ENCODE data around the gene RERE.

RERE gene

GRCh38 chr1:8810987-8811386 lies 6.5 kb downstream of the RERE start:
- CTCF ChIA-PET, result interaction anchor here (0.6 to 1.9 kb wide), 4 partner anchors 19 to 84 kb away, joined by 3 to 8 read pairs (median 6); no protein-coding TSS in a partner anchor
- H3K36me3 ChIP-seq (ENCODE audit: control insufficient read depth in 2 of 2, insufficient read depth in 1 of 2, low read length in 2 of 2), result no peaks in the 10 kb centered on the region; a peak in 1 of 3 replicates
- no peak overlapping the region for H3K27ac ChIP-seq (ENCODE audit: extremely low read depth, low read depth, low read length)
- H3K4me1 ChIP-seq (ENCODE audit: control insufficient read depth, insufficient read depth, low read length), result peaks cover 13% of the 10 kb centered on the region
- POLR2A ChIA-PET, result interaction anchor here (1.2 kb wide), 1 partner anchor 26 kb away, joined by 3 read pairs; no protein-coding TSS in a partner anchor
- H3K4me3 ChIP-seq (ENCODE audit: low read depth, low read length), result no peak overlapping the region
- H3K9me3 ChIP-seq (ENCODE audit: control insufficient read depth, insufficient read depth, low read depth, low read length), result no peaks in the 10 kb centered on the region
- TF ChIP-seq SCRT1 (tag by site-specific recombination; IDR thresholded peaks at IDR 0.05; ENCODE audit: borderline replicate concordance) (no peak), ZNF585B (tag by site-specific recombination; IDR thresholded peaks at IDR 0.05) (no peak), ZNF664 (tag by site-specific recombination; IDR thresholded peaks at IDR 0.05) (no peak), ZNF18 (tag by site-specific recombination; IDR thresholded peaks at IDR 0.05) (peak; percentile 75), ZNF266 (tag by site-specific recombination; IDR thresholded peaks at IDR 0.05; ENCODE audit: low read depth) (no peak), EGR2 (tag by site-specific recombination; IDR thresholded peaks at IDR 0.05; ENCODE audit: low read depth) (0 out of 2 replicates have a peak, but pooled peaks have one; percentile 8), ZNF362 (tag by site-specific recombination; IDR thresholded peaks at IDR 0.05) (no peak), GLI4 (tag by site-specific recombination; IDR thresholded peaks at IDR 0.05) (no peak), ZNF624 (tag by site-specific recombination; IDR thresholded peaks at IDR 0.05) (no peak), ZFP41 (tag by site-specific recombination; IDR thresholded peaks at IDR 0.05; ENCODE audit: borderline replicate concordance) (no peak), ZNF350 (tag by site-specific recombination; IDR thresholded peaks at IDR 0.05) (no peak)

- no peak overlapping the region for H3K4me3 ChIP-seq (ENCODE audit: low read depth, low read length)
- H3K9me3 ChIP-seq (ENCODE audit: control insufficient read depth, insufficient read depth, low read depth, low read length), result no peaks in the 10 kb centered on the region
- H3K4me1 ChIP-seq (ENCODE audit: control insufficient read depth, insufficient read depth, low read length), result peaks cover 4% of the 10 kb centered on the region
- ChIA-PET POLR2A (no interaction called here), CTCF (interaction anchor here (0.8 kb wide), 1 partner anchor 40 kb away, joined by 3 read pairs; no protein-coding TSS in a partner anchor)
- H3K36me3 ChIP-seq (ENCODE audit: control insufficient read depth in 2 of 2, insufficient read depth in 1 of 2, low read length in 2 of 2), result no peaks in the 10 kb centered on the region; a peak in 1 of 3 replicates
- no peak overlapping the region for H3K27ac ChIP-seq (ENCODE audit: extremely low read depth, low read depth, low read length)
- TF ChIP-seq ZBTB6 (tag by site-specific recombination; IDR thresholded peaks at IDR 0.05) (no peak), WT1 (tag by site-specific recombination; IDR thresholded peaks at IDR 0.05) (no peak), KLF8 (tag by site-specific recombination; IDR thresholded peaks at IDR 0.05) (no peak), BCL11B (tag by site-specific recombination; IDR thresholded peaks at IDR 0.05; ENCODE audit: low read depth) (no peak), ZBTB20 (tag by site-specific recombination; IDR thresholded peaks at IDR 0.05) (no peak), TRIM28 (IDR thresholded peaks at IDR 0.05; ENCODE audit: borderline replicate concordance, low read length) (no peak), ZNF16 (tag by site-specific recombination; IDR thresholded peaks at IDR 0.05; ENCODE audit: low read depth) (no peak), TSHZ1 (tag by site-specific recombination; IDR thresholded peaks at IDR 0.05; ENCODE audit: borderline replicate concordance) (no peak), ZNF623 (tag by site-specific recombination; IDR thresholded peaks at IDR 0.05) (no peak), ZSCAN18 (tag by site-specific recombination; IDR thresholded peaks at IDR 0.05) (no peak), EGR2 (tag by site-specific recombination; IDR thresholded peaks at IDR 0.05; ENCODE audit: low read depth) (no peak), ZNF792 (tag by site-specific recombination; IDR thresholded peaks at IDR 0.05) (no peak), SETDB1 (IDR thresholded peaks at IDR 0.05; ENCODE audit: insufficient read length, low read length) (no peak), ZSCAN4 (tag by site-specific recombination; IDR thresholded peaks at IDR 0.05) (no peak), ZNF146 (tag by site-specific recombination; IDR thresholded peaks at IDR 0.05) (no peak)
Observed at GRCh38 chr1:8809342-8809736, 8.1 kb downstream of the RERE start.

Measured in HEK293 (cell line).